Measurements from ENCODE around the gene NID2. TPM values are rescaled to one million over a fixed set of nuclear protein-coding genes. Genes with fewer than 3 reads are reported as not detected.

Gene NID2
- total and polyA plus RNA-seq, 2 donors (not counting 1 experiment from before 2014, with no cell fraction given): not detected

DNA sequence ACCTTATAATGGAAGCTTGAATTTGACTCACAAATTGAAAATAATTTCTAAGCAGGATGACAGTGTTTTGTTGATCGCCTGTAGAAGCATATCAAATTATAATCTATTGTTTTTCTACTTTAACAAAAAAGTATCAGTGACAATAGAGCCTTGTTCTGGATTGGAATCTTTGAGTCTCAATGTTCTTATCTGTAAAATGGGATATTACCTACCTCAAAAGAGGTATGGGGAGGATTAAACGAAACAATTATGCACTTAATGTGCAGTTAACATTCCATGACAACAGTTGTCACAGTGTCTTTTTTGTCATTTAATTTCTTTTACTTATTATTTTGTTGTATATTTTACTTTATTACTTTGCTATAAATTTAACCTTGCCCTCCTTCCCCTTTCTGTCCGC lies 78.4 kb downstream of the NID2 start:
- ATAC-seq (ENCODE audit: low read depth): no peak
- H2AFZ ChIP-seq (ENCODE audit: insufficient read depth, low read depth, low read length, poor library complexity, severe bottlenecking): peak overlapping the region; percentile 87
- peaks cover 56% of the 10 kb centered on the region for H3K79me2 ChIP-seq (ENCODE audit: control insufficient read depth, insufficient read depth, low read length)
- peaks cover 4% of the 10 kb centered on the region for H4K20me1 ChIP-seq (ENCODE audit: control insufficient read depth, insufficient read depth, low read length, poor library complexity, severe bottlenecking)
- peak overlapping the region; percentile 75 for H3K4me2 ChIP-seq (replicated peaks; ENCODE audit: low read depth, low read length, poor library complexity, severe bottlenecking)
- H3K9ac ChIP-seq (ENCODE audit: low read length): peak overlapping the region; percentile 95
- TF ChIP-seq EZH2 (IDR thresholded peaks at IDR 0.05; ENCODE audit: borderline replicate concordance, insufficient read depth, low read depth, low read length, poor library complexity, severe bottlenecking): no peak
- TF ChIP-seq, protein P1, sequence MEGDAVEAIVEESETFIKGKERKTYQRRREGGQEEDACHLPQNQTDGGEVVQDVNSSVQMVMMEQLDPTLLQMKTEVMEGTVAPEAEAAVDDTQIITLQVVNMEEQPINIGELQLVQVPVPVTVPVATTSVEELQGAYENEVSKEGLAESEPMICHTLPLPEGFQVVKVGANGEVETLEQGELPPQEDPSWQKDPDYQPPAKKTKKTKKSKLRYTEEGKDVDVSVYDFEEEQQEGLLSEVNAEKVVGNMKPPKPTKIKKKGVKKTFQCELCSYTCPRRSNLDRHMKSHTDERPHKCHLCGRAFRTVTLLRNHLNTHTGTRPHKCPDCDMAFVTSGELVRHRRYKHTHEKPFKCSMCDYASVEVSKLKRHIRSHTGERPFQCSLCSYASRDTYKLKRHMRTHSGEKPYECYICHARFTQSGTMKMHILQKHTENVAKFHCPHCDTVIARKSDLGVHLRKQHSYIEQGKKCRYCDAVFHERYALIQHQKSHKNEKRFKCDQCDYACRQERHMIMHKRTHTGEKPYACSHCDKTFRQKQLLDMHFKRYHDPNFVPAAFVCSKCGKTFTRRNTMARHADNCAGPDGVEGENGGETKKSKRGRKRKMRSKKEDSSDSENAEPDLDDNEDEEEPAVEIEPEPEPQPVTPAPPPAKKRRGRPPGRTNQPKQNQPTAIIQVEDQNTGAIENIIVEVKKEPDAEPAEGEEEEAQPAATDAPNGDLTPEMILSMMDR (IDR thresholded peaks at IDR 0.05): no peak
- peaks cover 15 to 24% of the 10 kb centered on the region in 2 donors for H3K4me1 ChIP-seq (ENCODE audit: control insufficient read depth in 2 of 2, insufficient read depth in 2 of 2, low read length in 2 of 2)
- H3K4me1 Mint-ChIP-seq: peaks cover 36% of the 10 kb centered on the region
- H3K4me3 ChIP-seq (ENCODE audit: control extremely low read depth in 1 of 5, extremely low read depth in 1 of 5, insufficient read depth in 1 of 5, low read depth in 2 of 5, low read length in 4 of 5): peak overlapping the region in 4 of 5 experiments; percentile 74 to 94 (median 84)
- H3K27me3 ChIP-seq (replicated peaks in 1 of 4; ENCODE audit: control extremely low read depth in 1 of 4, control insufficient read depth in 3 of 4, insufficient read depth in 4 of 4, low read length in 3 of 4): no peaks in the 10 kb centered on the region
- intact Hi-C loops (cut with micrococcal nuclease): loop anchor here (10.0 kb wide), 1 partner anchor 896 kb away; the partner anchor contains the start of gene TRIM9
- no CpG with 5 or more reads among the region's 3 CpGs for WGBS (ENCODE audit: insufficient coverage)
- H3K9me3 Mint-ChIP-seq (ENCODE audit: insufficient read depth): no peaks in the 10 kb centered on the region
- H3K4me3 Mint-ChIP-seq: peak overlapping the region; percentile 98
- CTCF ChIA-PET: interaction anchor here (0.6 to 1.9 kb wide), 2 partner anchors 11 to 264 kb away, joined by 3 to 9 read pairs; no protein-coding TSS in a partner anchor
- no peak for DNase-seq
- peak overlapping the region in 1 of 2 donors; percentile 95 for H3K27ac ChIP-seq (ENCODE audit: low read length in 2 of 2)
- POLR2A ChIA-PET: no interaction called here
- H3K36me3 ChIP-seq (replicated peaks in 1 of 2; ENCODE audit: control extremely low read depth in 1 of 2, control insufficient read depth in 1 of 2, extremely low read depth in 1 of 2, insufficient read depth in 2 of 2, low read length in 1 of 2): peaks cover 0 to 31% of the 10 kb centered on the region in 2 experiments
- no peaks in the 10 kb centered on the region for H3K27me3 Mint-ChIP-seq
- H3K27ac Mint-ChIP-seq: peak overlapping the region; percentile 91
- H3K9me3 ChIP-seq (ENCODE audit: control extremely low read depth in 1 of 3, control insufficient read depth in 2 of 3, insufficient read depth in 1 of 3, low read length in 2 of 3): no peaks in the 10 kb centered on the region

All from B cell (primary cell).